ENCODE results near the gene FNDC10.

The FNDC10 gene

GRCh38 chr1:1619917-1620361 lies 20.0 kb upstream of the FNDC10 start:
- Histone ChIP-seq H2AFZ (ENCODE audit: low read length) (no peak overlapping the region), H3K23ac (ENCODE audit: low read depth, low read length, poor library complexity) (no peak overlapping the region)

GRCh38 chr1:1618396-1619068 lies 18.6 kb upstream of the FNDC10 start:
- no peak overlapping the region for H4K91ac ChIP-seq (ENCODE audit: low read depth, low read length, poor library complexity)
- no peak overlapping the region for H3K4me2 ChIP-seq (ENCODE audit: insufficient read depth, low read length, poor library complexity, severe bottlenecking)
- H3K9me3 ChIP-seq (replicated peaks in 1 of 2; ENCODE audit: control insufficient read depth in 2 of 2, insufficient read depth in 1 of 2, low read depth in 1 of 2, low read length in 2 of 2): no peaks in the 10 kb centered on the region
- no peak overlapping the region for H2BK120ac ChIP-seq (ENCODE audit: low read depth, low read length)
- H2BK12ac ChIP-seq (ENCODE audit: low read length): no peak overlapping the region
- H3K14ac ChIP-seq (ENCODE audit: low read length): no peak overlapping the region
- no peak overlapping the region for H3K4ac ChIP-seq (ENCODE audit: low read length)
- H3K9ac ChIP-seq (ENCODE audit: low read depth, low read length, poor library complexity): no peak overlapping the region
- H2BK5ac ChIP-seq (ENCODE audit: low read length): no peak overlapping the region
- peaks cover 11 to 21% of the 10 kb centered on the region in 2 donors for H3K4me1 ChIP-seq (ENCODE audit: control insufficient read depth in 2 of 2, insufficient read depth in 1 of 2, low read depth in 1 of 2, low read length in 2 of 2)
- no peak overlapping the region for H4K8ac ChIP-seq (ENCODE audit: low read depth, low read length)
- H3K36me3 ChIP-seq (replicated peaks in 1 of 2; ENCODE audit: control insufficient read depth in 2 of 2, insufficient read depth in 2 of 2, low read length in 2 of 2): peaks cover 12 to 24% of the 10 kb centered on the region in 2 donors
- peak overlapping the region; percentile 75 for H3K23ac ChIP-seq (ENCODE audit: low read depth, low read length, poor library complexity)
- WGBS, 2 donors (ENCODE audit: extremely low coverage in 2 of 2, insufficient read length in 2 of 2, insufficient replicate concordance in 1 of 2): no CpG with 5 or more reads among the region's 9 CpGs
- no peak overlapping the region for H3K27ac ChIP-seq (replicated peaks; ENCODE audit: low read length)
- H3K79me1 ChIP-seq (ENCODE audit: low read depth, low read length): peaks cover 21% of the 10 kb centered on the region
- H3K4me3 ChIP-seq (ENCODE audit: low read length in 2 of 2): no peak overlapping the region
- no peak overlapping the region for H2AK5ac ChIP-seq (ENCODE audit: low read depth, low read length)
- no peak overlapping the region for H2BK15ac ChIP-seq (ENCODE audit: low read length)
- no peaks in the 10 kb centered on the region for H3K27me3 ChIP-seq (ENCODE audit: control insufficient read depth in 3 of 3, insufficient read depth in 3 of 3, low read depth in 1 of 3, low read length in 3 of 3)
- no peak overlapping the region for H2AFZ ChIP-seq (ENCODE audit: low read length)
- no peak overlapping the region for H3K18ac ChIP-seq (ENCODE audit: low read length)
- DNase-seq (ENCODE audit: low spot score): no peak

More at GRCh38 chr1:1619917-1620361, 20.0 kb upstream of the FNDC10 start:
- no peaks in the 10 kb centered on the region for H3K9me3 ChIP-seq (replicated peaks in 1 of 2; ENCODE audit: control insufficient read depth in 2 of 2, insufficient read depth in 1 of 2, low read depth in 1 of 2, low read length in 2 of 2)
- no peak overlapping the region for H2BK12ac ChIP-seq (ENCODE audit: low read length)
- peaks cover 5 to 9% of the 10 kb centered on the region in 2 donors for H3K4me1 ChIP-seq (ENCODE audit: control insufficient read depth in 2 of 2, insufficient read depth in 1 of 2, low read depth in 1 of 2, low read length in 2 of 2)
- no peaks in the 10 kb centered on the region for H3K27me3 ChIP-seq (ENCODE audit: control insufficient read depth in 3 of 3, insufficient read depth in 3 of 3, low read depth in 1 of 3, low read length in 3 of 3)
- H4K91ac ChIP-seq (ENCODE audit: low read depth, low read length, poor library complexity): no peak overlapping the region
- no peak overlapping the region for H2BK120ac ChIP-seq (ENCODE audit: low read depth, low read length)
- no peak overlapping the region for H2BK15ac ChIP-seq (ENCODE audit: low read length)
- H3K14ac ChIP-seq (ENCODE audit: low read length): no peak overlapping the region
- peaks cover 16% of the 10 kb centered on the region for H3K79me1 ChIP-seq (ENCODE audit: low read depth, low read length)
- no peak for DNase-seq (ENCODE audit: low spot score)
- H4K8ac ChIP-seq (ENCODE audit: low read depth, low read length): no peak overlapping the region
- H3K4me2 ChIP-seq (ENCODE audit: insufficient read depth, low read length, poor library complexity, severe bottlenecking): no peak overlapping the region
- H3K9ac ChIP-seq (ENCODE audit: low read depth, low read length, poor library complexity): no peak overlapping the region
- H3K18ac ChIP-seq (ENCODE audit: low read length): no peak overlapping the region
- no peak overlapping the region for H2AK5ac ChIP-seq (ENCODE audit: low read depth, low read length)
- H3K4me3 ChIP-seq (ENCODE audit: low read length in 2 of 2): no peak overlapping the region
- no CpG with 5 or more reads among the region's 14 CpGs for WGBS, 2 donors (ENCODE audit: extremely low coverage in 2 of 2, insufficient read length in 2 of 2, insufficient replicate concordance in 1 of 2)
- no peak overlapping the region for H3K27ac ChIP-seq (replicated peaks; ENCODE audit: low read length)
- peaks cover 12 to 17% of the 10 kb centered on the region in 2 donors for H3K36me3 ChIP-seq (replicated peaks in 1 of 2; ENCODE audit: control insufficient read depth in 2 of 2, insufficient read depth in 2 of 2, low read length in 2 of 2)
- H2BK5ac ChIP-seq (ENCODE audit: low read length): no peak overlapping the region
- no peak overlapping the region for H3K4ac ChIP-seq (ENCODE audit: low read length)

GRCh38 chr1:1617925-1618324 lies 18.0 kb upstream of the FNDC10 start:
- no peak overlapping the region for H3K18ac ChIP-seq (ENCODE audit: low read length)
- WGBS, 2 donors (ENCODE audit: extremely low coverage in 2 of 2, insufficient read length in 2 of 2, insufficient replicate concordance in 1 of 2): no CpG with 5 or more reads among the region's 6 CpGs
- H3K4ac ChIP-seq (ENCODE audit: low read length): no peak overlapping the region

GRCh38 chr1:1617516-1617915 lies 17.6 kb upstream of the FNDC10 start:
- H3K4me3 ChIP-seq (ENCODE audit: low read length in 2 of 2): peak overlapping the region; percentile 27 to 100
- no peak for DNase-seq (ENCODE audit: low spot score)
- H3K23ac ChIP-seq (ENCODE audit: low read depth, low read length, poor library complexity): no peak overlapping the region
- no peak overlapping the region for H2BK120ac ChIP-seq (ENCODE audit: low read depth, low read length)
- H2BK5ac ChIP-seq (ENCODE audit: low read length): no peak overlapping the region
- no peak overlapping the region for H2AFZ ChIP-seq (ENCODE audit: low read length)
- H2BK12ac ChIP-seq (ENCODE audit: low read length): no peak overlapping the region
- H3K4ac ChIP-seq (ENCODE audit: low read length): no peak overlapping the region
- no peaks in the 10 kb centered on the region for H3K27me3 ChIP-seq (ENCODE audit: control insufficient read depth in 3 of 3, insufficient read depth in 3 of 3, low read depth in 1 of 3, low read length in 3 of 3)
- no CpG with 5 or more reads among the region's 11 CpGs for WGBS, 2 donors (ENCODE audit: extremely low coverage in 2 of 2, insufficient read length in 2 of 2, insufficient replicate concordance in 1 of 2)
- no peak overlapping the region for H2BK15ac ChIP-seq (ENCODE audit: low read length)
- H4K91ac ChIP-seq (ENCODE audit: low read depth, low read length, poor library complexity): no peak overlapping the region
- H3K18ac ChIP-seq (ENCODE audit: low read length): no peak overlapping the region
- H3K4me2 ChIP-seq (ENCODE audit: insufficient read depth, low read length, poor library complexity, severe bottlenecking): no peak overlapping the region
- no peak overlapping the region for H3K9ac ChIP-seq (ENCODE audit: low read depth, low read length, poor library complexity)
- peaks cover 11 to 21% of the 10 kb centered on the region in 2 donors for H3K4me1 ChIP-seq (ENCODE audit: control insufficient read depth in 2 of 2, insufficient read depth in 1 of 2, low read depth in 1 of 2, low read length in 2 of 2)
- no peak overlapping the region for H3K14ac ChIP-seq (ENCODE audit: low read length)
- H3K36me3 ChIP-seq (replicated peaks in 1 of 2; ENCODE audit: control insufficient read depth in 2 of 2, insufficient read depth in 2 of 2, low read length in 2 of 2): peaks cover 12 to 24% of the 10 kb centered on the region in 2 donors
- H4K8ac ChIP-seq (ENCODE audit: low read depth, low read length): no peak overlapping the region
- no peaks in the 10 kb centered on the region for H3K9me3 ChIP-seq (replicated peaks in 1 of 2; ENCODE audit: control insufficient read depth in 2 of 2, insufficient read depth in 1 of 2, low read depth in 1 of 2, low read length in 2 of 2)
- no peak overlapping the region for H2AK5ac ChIP-seq (ENCODE audit: low read depth, low read length)
- peaks cover 21% of the 10 kb centered on the region for H3K79me1 ChIP-seq (ENCODE audit: low read depth, low read length)
- no peak overlapping the region for H3K27ac ChIP-seq (replicated peaks; ENCODE audit: low read length)

More at GRCh38 chr1:1617925-1618324, 18.0 kb upstream of the FNDC10 start:
- H2BK15ac ChIP-seq (ENCODE audit: low read length): no peak overlapping the region
- no peak overlapping the region for H3K4me3 ChIP-seq (ENCODE audit: low read length in 2 of 2)
- H4K91ac ChIP-seq (ENCODE audit: low read depth, low read length, poor library complexity): no peak overlapping the region
- no peaks in the 10 kb centered on the region for H3K27me3 ChIP-seq (ENCODE audit: control insufficient read depth in 3 of 3, insufficient read depth in 3 of 3, low read depth in 1 of 3, low read length in 3 of 3)
- DNase-seq (ENCODE audit: low spot score): no peak
- H3K79me1 ChIP-seq (ENCODE audit: low read depth, low read length): peaks cover 21% of the 10 kb centered on the region
- H2AK5ac ChIP-seq (ENCODE audit: low read depth, low read length): no peak overlapping the region
- no peak overlapping the region for H3K4me2 ChIP-seq (ENCODE audit: insufficient read depth, low read length, poor library complexity, severe bottlenecking)
- no peaks in the 10 kb centered on the region for H3K9me3 ChIP-seq (replicated peaks in 1 of 2; ENCODE audit: control insufficient read depth in 2 of 2, insufficient read depth in 1 of 2, low read depth in 1 of 2, low read length in 2 of 2)
- no peak overlapping the region for H4K8ac ChIP-seq (ENCODE audit: low read depth, low read length)
- H2BK120ac ChIP-seq (ENCODE audit: low read depth, low read length): no peak overlapping the region
- H3K23ac ChIP-seq (ENCODE audit: low read depth, low read length, poor library complexity): no peak overlapping the region
- H3K9ac ChIP-seq (ENCODE audit: low read depth, low read length, poor library complexity): no peak overlapping the region
- peaks cover 12 to 24% of the 10 kb centered on the region in 2 donors for H3K36me3 ChIP-seq (replicated peaks in 1 of 2; ENCODE audit: control insufficient read depth in 2 of 2, insufficient read depth in 2 of 2, low read length in 2 of 2)
- no peak overlapping the region for H2BK12ac ChIP-seq (ENCODE audit: low read length)
- no peak overlapping the region for H2BK5ac ChIP-seq (ENCODE audit: low read length)
- peaks cover 11 to 21% of the 10 kb centered on the region in 2 donors for H3K4me1 ChIP-seq (ENCODE audit: control insufficient read depth in 2 of 2, insufficient read depth in 1 of 2, low read depth in 1 of 2, low read length in 2 of 2)
- no peak overlapping the region for H3K27ac ChIP-seq (replicated peaks; ENCODE audit: low read length)
- H3K14ac ChIP-seq (ENCODE audit: low read length): no peak overlapping the region
- H2AFZ ChIP-seq (ENCODE audit: low read length): no peak overlapping the region
